Smooth muscle cell of the brain vasculature (primary cell): ENCODE measurements around the gene LANCL3.
"Not testable (repeated sequence)": the region's sequence is repeated elsewhere in the genome, so short reads cannot be mapped to it uniquely, and the experiment has no call there.

Experiments
- DNase-seq: peaks from one replicate; pipeline ENCODE4 v3.0.0-alpha.2; 2012; ENCODE audit warnings: low read depth, low spot score

Gene LANCL3

DNA sequence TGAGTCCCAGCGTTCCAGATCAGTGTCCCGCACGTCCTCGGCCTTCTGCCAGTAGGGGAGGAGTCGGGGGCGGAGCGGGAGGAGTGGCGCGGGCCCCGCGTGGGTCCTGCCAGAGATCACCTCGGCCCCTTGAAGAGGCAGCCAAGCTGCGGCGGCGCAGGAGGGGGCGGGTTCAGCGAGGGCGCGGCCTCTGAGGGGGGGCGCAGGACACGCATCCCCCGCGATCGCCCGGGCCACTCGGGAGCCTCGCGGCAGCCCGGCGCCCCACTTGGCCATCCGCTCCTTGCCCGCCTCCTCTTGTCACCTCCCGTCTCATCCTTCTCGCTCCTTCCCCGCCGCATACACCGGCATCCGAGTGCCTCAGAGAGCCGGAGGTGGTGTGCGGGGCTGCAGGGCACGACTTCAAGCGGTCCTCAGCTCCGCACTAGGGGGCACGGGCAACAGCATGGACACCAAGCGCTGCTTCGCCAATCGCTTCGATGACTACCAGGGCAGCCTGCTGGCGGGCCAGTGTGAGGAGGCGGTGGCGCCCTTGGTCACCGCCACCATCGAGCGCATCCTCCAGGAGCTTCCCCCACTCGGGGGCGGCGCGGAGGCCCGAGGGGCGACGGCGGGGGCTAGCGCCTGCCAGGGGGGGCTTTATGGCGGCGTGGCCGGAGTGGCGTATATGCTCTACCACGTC lies at the start of gene LANCL3:
Gene LANCL3, plus strand, starts transcription at position 236 of the 682 bp plus-strand sequence. Its CDS starts 210 bp downstream, at position 446.
- DNase-seq = not testable (repeated sequence)

DNA sequence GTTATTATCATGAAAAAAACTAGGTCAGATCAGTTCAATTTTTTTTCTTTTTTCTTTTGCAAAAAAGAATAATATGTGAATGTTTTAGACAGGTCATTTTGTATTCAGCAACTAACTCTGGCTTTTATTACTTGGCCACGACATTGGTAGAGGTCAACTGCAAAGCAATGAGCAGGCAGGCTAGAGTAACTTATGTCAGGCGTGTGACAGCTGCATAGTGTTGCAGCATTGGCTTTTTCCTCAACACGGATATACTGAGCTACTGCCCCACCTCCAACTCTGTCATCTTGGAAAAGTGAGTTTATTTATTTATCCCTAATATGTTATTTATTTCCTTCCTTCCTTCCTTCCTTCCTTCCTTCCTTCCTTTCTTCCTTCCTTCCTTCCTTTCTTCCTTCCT lies 47.8 kb upstream of the LANCL3 start:
- not testable (repeated sequence) for DNase-seq

DNA sequence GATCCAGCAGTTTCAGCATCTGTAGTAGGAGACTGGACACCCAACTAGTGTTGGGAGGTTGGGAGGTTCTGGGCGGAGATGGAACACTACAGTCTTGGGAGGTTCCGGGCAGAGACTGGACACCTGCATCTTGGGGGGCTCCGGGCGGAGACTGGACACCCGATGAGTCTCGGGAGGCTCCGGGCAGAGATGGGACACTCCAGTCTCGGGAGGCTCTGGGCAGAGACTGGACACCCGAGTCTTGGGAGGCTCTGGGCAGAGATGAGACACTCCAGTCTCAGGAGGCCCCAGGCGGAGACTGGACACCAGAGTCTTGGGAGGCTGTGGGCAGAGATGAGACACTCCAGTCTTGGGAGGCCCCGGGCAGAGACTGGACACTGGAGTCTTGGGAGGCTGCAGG lies 29.5 kb upstream of the LANCL3 start:
- no peak for DNase-seq

DNA sequence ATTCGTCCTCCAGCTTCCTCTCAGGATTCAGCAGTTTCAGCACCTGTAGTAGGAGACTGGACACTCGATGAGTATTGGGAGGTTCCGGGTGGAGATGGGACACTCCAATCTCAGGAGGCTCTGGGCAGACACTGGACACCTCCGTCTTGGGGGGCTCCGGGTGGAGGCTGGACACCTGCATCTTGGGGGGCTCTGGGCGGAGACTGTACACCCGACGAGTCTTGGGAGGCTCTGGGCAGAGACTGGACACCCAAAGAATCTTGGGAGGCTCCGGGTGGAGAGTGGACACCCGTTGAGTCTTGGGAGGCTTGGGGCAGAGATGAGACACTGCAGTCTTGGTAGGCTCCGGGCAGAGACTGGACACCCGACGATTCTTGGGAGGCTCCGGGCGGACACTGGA lies 28.7 kb upstream of the LANCL3 start:
- no peak for DNase-seq

DNA sequence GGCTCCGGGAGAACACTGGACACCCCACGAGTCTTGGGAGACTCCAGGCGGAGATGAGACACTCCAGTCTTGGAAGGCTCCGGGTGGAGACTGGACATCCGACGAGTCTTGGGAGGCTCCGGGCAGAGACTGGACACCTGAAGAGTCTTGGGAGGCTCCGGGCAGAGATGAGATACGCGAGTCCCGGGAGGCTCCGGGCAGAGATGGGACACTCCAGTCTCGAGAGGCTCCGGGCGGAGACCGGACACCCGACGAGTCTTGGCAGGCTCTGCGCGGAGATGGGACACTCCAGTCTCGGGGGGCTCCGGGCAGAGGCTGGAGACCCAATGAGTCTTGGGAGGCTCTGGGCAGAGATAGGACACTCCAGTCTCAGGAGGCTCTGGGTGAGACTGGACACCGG lies 28.1 kb upstream of the LANCL3 start:
- no peak for DNase-seq

DNA sequence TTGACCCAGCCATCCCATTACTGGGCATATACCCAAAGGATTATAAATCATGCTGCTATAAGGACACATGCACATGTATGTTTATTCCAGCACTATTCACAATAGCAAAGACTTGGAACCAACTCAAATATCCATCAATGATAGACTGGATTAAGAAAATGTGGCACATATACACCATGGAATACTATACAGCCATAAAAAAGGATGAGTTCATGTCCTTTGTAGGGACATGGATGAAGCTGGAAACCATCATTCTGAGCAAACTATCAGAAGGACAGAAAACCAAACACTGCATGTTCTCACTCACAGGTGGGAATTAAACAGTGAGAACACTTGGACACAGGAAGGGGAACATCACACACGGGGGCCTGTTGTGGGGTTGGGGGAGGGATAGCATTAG lies 26.9 kb upstream of the LANCL3 start:
- not testable (repeated sequence) for DNase-seq

DNA sequence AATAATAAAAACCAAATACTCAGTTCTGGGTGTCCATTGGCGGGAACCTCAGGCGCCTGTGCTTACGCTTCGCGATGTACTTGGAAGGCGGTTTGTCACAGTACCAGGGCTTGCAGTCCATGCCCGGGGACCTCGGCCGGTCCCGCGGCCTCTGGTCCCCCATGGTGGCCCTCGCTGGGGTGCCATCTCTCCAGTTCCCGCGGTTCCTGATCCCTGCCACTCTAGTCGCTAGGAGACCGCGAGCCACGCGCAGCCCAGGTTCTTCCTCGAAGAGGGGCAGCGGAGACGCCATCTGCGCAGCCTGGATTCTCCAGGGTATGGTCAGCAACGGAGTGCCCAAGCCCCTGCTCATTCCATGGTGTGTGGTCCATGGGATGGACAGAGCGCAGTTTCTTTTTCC lies 26.4 kb upstream of the LANCL3 start:
- no peak for DNase-seq

DNA sequence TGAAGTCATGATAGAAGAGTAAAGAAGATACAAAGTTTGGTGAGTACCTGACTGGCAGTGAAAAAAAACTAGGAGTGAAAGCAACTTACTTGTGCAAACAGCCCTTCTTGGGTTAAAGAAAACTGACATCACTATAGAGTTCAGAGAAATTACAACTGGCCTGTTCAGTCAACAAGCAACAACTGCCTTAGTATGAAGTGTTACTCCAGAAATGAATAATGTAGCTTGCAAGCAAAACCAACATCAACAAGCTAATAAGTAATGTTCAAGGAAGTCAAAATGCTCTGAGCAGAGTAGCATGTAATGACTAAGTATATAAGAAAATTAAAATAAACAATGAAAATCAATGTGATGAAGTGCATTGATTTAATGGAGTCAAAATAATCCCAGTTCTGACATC lies 21.8 kb upstream of the LANCL3 start:
- not testable (repeated sequence) for DNase-seq

DNA sequence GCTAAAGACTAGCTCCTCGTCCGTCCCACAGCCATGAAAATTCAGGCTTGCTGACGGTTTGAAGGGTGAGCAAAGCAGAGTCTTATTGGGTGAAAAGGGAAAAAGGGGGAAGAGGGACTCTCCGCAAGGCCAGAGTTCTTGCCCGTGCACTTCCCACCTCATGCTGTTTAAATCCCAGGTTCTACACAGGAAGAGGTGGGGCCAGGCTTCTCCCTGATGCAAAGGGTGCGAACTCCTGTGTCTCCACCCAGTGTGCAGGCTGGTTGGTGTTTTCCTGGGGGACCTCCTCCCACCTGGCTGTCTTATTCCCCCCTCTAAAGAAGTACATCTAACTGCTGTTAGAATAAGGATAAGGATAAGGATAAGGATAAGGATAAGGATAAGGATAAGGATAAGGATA lies 18.0 kb upstream of the LANCL3 start:
- no peak for DNase-seq

DNA sequence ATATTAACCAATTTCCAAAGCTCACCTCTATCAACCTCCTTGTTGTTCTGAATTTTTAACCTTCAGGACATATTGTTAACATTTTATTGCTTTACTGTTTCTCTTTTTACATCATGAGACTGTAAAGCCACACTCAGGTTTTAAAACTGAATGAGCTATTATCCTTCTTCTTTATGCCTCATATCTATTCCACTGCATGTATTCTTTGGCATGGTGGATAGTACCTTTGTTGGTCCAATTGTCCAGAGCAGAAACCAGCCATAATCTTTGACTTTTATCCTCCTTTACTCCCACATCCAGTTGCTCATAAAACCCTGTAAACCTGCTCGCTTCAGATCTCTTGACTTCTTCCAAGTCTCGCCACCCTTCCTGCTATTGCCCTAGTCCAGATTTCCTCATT lies 6.2 kb upstream of the LANCL3 start:
- DNase-seq = not testable (repeated sequence)

DNA sequence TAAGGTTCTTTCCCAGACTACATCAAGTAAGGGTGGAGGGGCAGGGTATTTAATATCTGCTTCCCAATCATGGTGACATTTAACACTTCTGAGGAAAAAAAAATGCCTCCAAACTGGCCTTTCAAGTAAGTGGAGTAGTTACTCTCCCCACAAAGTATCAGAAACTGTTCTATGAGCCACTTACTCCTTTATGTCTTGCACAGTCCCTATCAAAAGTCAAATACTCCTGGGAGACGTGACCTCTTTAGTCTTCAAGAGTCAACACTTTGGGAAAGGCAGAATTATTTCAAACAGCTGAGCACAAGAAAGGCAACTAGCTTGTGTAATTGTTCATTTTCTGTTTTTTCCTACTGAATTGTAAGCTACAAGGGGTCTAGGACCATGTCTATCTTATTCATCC lies 1.1 kb upstream of the LANCL3 start:
- DNase-seq = not testable (repeated sequence)

DNA sequence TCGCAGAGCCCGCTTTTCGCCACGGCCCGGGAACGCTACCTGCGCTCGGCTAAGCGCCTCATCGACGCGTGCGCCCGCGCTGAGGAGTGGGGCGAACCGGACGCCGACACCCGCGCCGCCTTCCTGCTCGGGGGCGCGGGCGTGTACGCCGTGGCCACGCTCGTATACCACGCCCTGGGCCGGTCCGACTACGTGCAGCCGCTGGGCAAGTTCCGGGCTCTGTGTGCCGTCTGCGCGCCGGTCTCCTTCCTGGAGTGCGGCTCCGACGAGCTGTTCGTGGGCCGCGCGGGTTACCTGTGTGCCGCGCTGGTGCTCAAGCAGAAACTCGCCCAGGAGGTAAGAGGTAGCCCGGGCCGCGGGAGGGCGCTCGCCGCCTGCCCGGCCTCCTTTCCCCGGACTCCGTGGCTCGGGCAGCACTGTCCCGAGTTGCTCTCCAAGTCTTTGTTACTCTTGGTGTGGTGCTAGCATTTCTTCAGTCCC lies 687 bp downstream of the LANCL3 start:
- DNase-seq = not testable (repeated sequence)

DNA sequence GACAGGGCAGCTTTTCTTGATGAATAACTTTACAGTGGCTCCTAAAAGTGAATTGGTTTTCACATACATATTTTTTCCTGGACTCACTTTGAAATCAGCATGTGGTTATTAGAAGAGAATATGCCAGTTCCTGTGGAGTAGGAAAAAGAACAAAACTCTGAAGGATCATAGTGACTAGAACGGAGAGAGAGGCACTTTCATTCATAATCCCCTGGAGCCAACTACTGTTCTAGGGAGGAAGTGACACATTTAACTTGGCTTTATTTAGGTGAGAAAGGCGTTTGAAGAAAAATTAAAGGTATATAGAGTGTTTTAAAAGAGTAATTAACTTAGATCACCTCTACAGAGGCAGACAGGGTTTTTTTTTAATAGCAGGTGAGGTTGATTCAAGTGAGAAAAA lies 1.7 kb downstream of the LANCL3 start:
- DNase-seq = not testable (repeated sequence)

DNA sequence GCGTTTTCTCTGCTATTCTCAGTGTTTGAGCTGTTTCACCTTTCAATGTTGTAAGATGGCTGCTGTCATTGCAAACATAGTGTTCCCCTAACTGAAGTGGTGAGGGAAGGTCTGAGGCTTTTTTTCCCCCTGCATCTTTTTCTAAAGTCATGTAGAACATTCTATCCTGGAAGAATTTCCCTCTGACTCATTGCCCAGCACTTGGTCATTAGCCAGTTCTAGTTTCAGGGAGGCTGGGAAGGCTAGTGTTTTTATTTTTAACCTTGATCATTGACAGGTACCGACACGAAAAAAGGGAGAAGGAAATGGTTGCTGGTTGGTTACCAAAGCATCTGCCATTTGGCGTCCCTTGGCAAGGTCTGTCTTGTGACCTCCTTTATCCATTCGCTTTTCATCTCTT lies 6.6 kb downstream of the LANCL3 start:
- no peak for DNase-seq

DNA sequence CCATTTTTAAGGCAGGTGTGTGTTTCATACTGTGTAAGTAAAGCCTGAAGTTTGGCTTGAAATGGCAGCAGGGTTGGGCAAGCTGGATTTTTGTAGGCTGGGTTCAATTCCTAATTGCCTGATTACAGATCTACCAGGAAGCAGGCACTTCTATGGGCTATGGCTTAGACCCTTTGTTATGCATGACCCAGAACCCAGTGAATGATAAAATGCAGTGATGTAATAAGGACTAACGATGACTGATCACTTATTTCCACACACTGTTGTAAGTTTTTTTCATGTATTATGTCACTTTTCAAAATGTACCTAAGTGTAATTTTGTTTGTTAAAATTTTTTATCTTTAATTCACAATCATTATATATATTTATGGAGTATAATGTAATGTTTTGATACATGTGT lies 8.6 kb downstream of the LANCL3 start:
- DNase-seq = no peak

DNA sequence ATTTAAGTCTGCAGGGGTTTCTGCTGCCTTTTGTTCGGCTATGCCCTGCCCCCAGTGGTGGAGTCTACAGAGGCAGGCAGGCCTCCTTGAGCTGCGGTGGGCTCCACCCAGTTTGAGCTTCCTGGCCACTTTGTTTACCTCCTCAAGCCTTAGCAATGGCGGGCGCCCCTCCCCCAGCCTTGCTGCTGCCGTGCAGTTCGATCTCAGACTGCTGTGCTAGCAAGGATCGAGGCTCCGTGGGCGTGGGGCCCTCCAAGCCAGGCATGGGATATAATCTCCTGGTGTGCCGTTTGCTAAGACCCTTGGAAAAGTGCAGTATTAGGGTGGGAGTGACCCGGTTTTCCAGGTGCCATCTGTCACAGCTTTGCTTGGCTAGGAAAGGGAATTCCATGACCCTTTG lies 15.9 kb downstream of the LANCL3 start:
- DNase-seq = not testable (repeated sequence)

DNA sequence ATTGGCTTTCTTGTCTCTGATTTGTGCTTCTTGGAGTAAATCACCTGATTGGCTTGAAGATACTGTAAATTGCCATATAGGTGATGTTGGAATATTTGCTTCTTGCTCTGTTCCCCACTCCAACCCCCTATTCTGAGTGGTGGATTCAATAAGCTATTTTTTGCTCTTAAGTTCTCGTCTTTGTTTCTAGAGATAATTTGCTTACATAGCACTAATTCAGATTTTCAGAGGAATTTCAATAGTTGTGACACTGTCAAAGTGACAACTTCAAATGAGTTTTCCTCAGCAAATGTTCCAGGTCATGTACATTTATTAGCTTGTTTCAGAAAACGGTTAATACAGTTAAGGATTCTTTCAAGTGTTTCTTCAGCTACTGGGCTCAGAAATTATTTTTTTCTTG lies 18.6 kb downstream of the LANCL3 start:
- no peak for DNase-seq

DNA sequence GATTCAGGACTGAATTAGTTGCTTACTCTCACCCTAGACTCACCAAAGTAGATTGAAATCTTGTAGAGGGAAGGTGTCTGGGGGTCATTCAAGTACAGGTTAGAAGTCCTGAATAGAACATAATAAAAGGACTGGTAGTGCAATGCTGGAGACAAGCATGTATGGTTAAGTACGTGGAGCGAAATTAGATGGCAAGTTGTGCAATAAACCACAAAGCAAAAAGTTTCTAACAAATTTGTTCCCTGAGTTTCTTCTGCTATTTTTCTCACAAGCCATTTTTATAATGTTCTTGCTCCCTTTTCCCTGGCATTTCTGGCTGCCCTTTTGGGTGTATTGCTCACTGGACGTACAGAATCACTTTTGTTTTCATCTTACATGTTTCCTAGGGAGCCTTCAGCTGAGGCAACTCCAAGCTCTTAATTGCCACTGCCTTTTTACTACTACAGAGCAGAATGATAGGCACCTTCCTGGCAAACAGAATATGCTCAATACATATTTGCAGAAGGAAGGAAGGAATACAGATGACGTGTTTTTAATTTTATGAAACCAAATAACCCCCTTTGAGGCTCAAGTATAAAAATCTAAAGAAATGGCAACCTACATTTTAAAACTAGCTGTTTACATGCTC lies 23.4 kb downstream of the LANCL3 start:
- no peak for DNase-seq

DNA sequence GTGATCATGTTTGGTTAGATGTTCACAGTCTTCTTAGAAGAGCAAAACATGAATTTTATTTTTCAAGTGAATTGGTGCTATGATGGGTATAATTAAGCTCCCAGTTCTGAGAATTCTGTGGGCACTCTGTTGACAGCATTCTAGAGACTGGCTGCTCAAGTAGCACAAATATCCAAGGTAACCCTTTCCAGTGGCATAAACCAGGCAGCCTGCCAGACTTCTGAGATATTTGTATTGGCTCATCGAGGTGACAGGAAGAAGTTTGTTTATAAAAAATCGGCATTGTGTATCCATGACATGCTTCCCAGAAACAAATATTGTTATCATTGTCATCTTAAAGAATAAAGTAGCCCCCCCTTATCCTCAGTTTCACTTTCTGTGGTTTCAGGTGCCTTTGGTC lies 28.3 kb downstream of the LANCL3 start:
- no peak for DNase-seq

DNA sequence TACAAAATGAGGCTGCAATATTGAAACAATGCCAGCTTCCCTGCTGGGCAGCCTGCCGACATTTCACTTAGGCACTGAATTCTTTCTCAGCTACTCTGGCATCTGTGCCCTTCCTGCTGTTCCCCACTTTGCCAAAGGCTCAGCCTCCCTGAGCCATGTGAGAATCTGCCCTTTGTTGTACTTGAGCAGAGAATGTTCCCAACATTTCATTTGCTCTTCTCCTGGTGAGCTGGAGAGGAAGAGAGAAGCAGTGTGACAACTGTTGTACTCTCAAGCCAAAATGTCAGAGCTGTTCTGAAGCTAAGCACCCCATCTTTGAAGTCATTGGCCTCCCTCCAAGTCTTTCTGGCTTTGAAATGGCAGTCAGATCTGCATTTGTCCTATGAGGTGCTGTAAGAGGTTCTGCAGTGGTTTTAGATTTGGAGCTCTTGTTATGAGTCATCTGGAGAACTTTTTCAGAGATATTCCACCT lies 32.5 kb downstream of the LANCL3 start:
- DNase-seq = no peak

DNA sequence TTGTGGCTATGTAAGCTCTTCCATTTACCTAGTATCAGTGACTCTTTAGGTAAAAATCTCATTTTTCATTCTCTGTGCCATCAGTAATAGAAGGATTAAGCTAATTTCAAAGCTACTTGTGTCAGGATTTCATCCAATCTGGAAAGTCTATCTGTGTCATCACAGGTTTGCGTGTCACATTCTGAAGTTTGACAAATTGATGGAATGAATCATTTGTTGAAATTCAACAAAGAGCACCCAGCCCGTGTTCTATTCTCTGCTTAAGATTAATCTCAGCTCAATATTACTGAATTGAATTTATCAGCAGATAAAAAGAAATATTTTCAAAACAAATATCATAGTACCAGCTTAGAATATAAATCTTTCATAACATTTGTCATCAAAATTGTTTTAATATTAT lies 35.8 kb downstream of the LANCL3 start:
- DNase-seq = no peak

DNA sequence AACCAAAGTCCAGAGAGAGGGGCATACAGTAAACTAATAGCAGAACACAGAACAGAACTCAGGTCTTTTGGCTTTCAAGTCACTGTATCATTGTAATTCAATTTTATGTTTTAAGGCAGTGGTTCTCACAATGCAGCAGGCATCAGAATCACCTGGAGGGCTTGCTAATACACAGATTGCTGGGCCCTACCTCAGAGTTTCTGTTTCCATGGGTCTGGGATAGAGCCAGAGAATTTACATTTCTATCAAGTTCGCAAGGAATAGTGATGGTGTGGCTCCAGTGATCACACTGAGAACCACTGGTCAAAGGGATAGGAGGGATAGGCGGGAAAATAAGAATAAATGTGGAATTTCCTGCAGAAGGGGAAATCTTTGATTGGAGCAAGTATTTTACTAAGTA lies 36.7 kb downstream of the LANCL3 start:
- DNase-seq = no peak

DNA sequence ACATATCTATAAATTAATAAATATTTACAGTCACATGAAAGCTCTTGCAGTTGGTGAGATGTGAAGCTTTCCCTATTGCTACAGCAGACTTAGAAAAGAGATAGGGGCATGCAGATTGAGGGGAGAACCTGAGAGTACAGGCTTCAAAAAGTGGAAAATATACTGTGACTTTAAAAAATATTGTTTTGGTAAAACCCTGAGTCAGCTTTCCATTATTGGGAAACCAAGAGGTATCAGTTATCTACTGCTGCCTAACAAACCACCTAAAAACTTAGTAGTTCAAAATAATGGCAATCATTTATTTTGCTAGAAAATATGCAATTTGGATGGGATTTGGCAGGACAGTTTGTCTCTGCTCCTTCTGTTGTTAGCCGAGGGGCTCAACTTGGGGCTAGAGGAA lies 38.3 kb downstream of the LANCL3 start:
- no peak for DNase-seq
